Vagina (tissue), 2 donors: ENCODE data around the gene ZNF407. TPM values are rescaled to one million over a fixed set of nuclear protein-coding genes. Genes with fewer than 3 reads are reported as not detected.

Source experiments
- DNase-seq, 2 donors: peaks; one replicate each; pipeline ENCODE4 v3.0.0-alpha.2; 2017; ENCODE audit errors: extremely low spot score in 2 of 2
- H3K27ac ChIP-seq: fragments of 200-600 bp; sonication (generic); one replicate; pipeline ENCODE4 v1.5.1; 2019
- H3K27me3 ChIP-seq: fragments of 200-600 bp; sonication (generic); one replicate; pipeline ENCODE4 v1.5.1; 2019
- H3K36me3 ChIP-seq, 2 donors: fragments of 200-600 bp; sonication (generic); one replicate each; pipeline ENCODE4 v1.5.1; 2017 to 2019
- H3K4me1 ChIP-seq: fragments of 200-600 bp; sonication (generic); one replicate; pipeline ENCODE4 v1.5.1; 2019
- H3K4me3 ChIP-seq, 2 donors: fragments of 200-600 bp; sonication (generic); 1 replicate in 1 of 2; 2 replicates in 1 of 2; pipeline ENCODE4 v1.5.1; 2016 to 2019
- H3K9me3 ChIP-seq: fragments of 200-600 bp; sonication (generic); one replicate; pipeline ENCODE4 v1.5.1; 2019
- CTCF ChIP-seq, 3 experiments: fragments of 450-650 bp in 2 of 3; fragments of 200-600 bp in 1 of 3; sonication (generic) in 1 of 3; IDR thresholded peaks; one replicate each; pipeline ENCODE4 v1.5.1; 2017 to 2019; ENCODE audit warnings: antibody characterized with exemption in 3 of 3, mild to moderate bottlenecking in 2 of 3, moderate library complexity in 2 of 3
- POLR2A ChIP-seq, 2 donors: fragments of 450-650 bp; IDR thresholded peaks; one replicate each; pipeline ENCODE4 v1.6.1; 2017; ENCODE audit warnings: antibody characterized with exemption in 2 of 2, mild to moderate bottlenecking in 2 of 2, moderate library complexity in 2 of 2
- POLR2AphosphoS5 ChIP-seq, 2 donors: sonication (generic); formaldehyde crosslinking; IDR thresholded peaks; one replicate each; pipeline ENCODE4 v1.9.0; 2017; ENCODE audit warnings: antibody characterized with exemption in 2 of 2, mild to moderate bottlenecking in 2 of 2, low read depth in 1 of 2; ENCODE audit not compliant: insufficient read depth in 1 of 2
- intact Hi-C: fragments of 100-400 bp; cut with DNase I; formaldehyde crosslinking; loops from one replicate; pipeline ENCODE4 v1.15.1; 2023
- total RNA-seq: library from RNA; depleted of rRNA; stranded (reverse); fragments of >200 nt; gene quantifications from one replicate; pipeline ENCODE4 v1.2.3, GENCODE V29; 2016

ZNF407 gene
- total RNA-seq, 1 donor from 2014 or later: 15.5 TPM

- H3K4me3 ChIP-seq: no peak overlapping the region
- peaks cover 13% of the 10 kb centered on the region for H3K4me1 ChIP-seq
- no peaks in the 10 kb centered on the region for H3K27me3 ChIP-seq
- no peak overlapping the region for H3K27ac ChIP-seq
- H3K36me3 ChIP-seq: no peaks in the 10 kb centered on the region
- no peaks in the 10 kb centered on the region for H3K9me3 ChIP-seq
- intact Hi-C loops: no loop called here
- TF ChIP-seq CTCF (IDR thresholded peaks at IDR 0.05) (no peak), POLR2A (IDR thresholded peaks at IDR 0.05) (no peak), POLR2AphosphoS5 (IDR thresholded peaks at IDR 0.05; ENCODE audit: insufficient read depth in 1 of 2, low read depth in 1 of 2) (no peak)
- DNase-seq: no peak
These were observed 6.7 kb downstream of the ZNF407 start for GRCh38 chr18:74604361-74604760.

- no peaks in the 10 kb centered on the region for H3K27me3 ChIP-seq
- intact Hi-C loops: no loop called here
- no peak overlapping the region for H3K27ac ChIP-seq
- DNase-seq: no peak
- H3K4me1 ChIP-seq: peaks cover 12% of the 10 kb centered on the region
- H3K36me3 ChIP-seq: no peaks in the 10 kb centered on the region
- no peak for TF ChIP-seq POLR2AphosphoS5 (IDR thresholded peaks at IDR 0.05; ENCODE audit: insufficient read depth in 1 of 2, low read depth in 1 of 2)
- no peak for TF ChIP-seq POLR2A (IDR thresholded peaks at IDR 0.05)
- TF ChIP-seq CTCF (IDR thresholded peaks at IDR 0.05): no peak
- no peak overlapping the region for H3K4me3 ChIP-seq
- no peaks in the 10 kb centered on the region for H3K9me3 ChIP-seq
These were observed 7.1 kb downstream of the ZNF407 start for GRCh38 chr18:74604774-74605173.

- no peak overlapping the region for H3K4me3 ChIP-seq
- peaks cover 7% of the 10 kb centered on the region for H3K4me1 ChIP-seq
- H3K36me3 ChIP-seq: no peaks in the 10 kb centered on the region
- DNase-seq: no peak
- no peak for TF ChIP-seq POLR2A (IDR thresholded peaks at IDR 0.05)
- no peak for TF ChIP-seq CTCF (IDR thresholded peaks at IDR 0.05)
- TF ChIP-seq POLR2AphosphoS5 (IDR thresholded peaks at IDR 0.05; ENCODE audit: insufficient read depth in 1 of 2, low read depth in 1 of 2): no peak
- no peak overlapping the region for H3K27ac ChIP-seq
- intact Hi-C loops: no loop called here
- H3K27me3 ChIP-seq: no peaks in the 10 kb centered on the region
- H3K9me3 ChIP-seq: no peaks in the 10 kb centered on the region
These were observed 11.0 kb downstream of the ZNF407 start for GRCh38 chr18:74608681-74609080.

- H3K27me3 ChIP-seq: no peaks in the 10 kb centered on the region
- H3K27ac ChIP-seq: no peak overlapping the region
- intact Hi-C loops: no loop called here
- H3K36me3 ChIP-seq: no peaks in the 10 kb centered on the region
- TF ChIP-seq POLR2AphosphoS5 (IDR thresholded peaks at IDR 0.05; ENCODE audit: insufficient read depth in 1 of 2, low read depth in 1 of 2) (no peak), POLR2A (IDR thresholded peaks at IDR 0.05) (no peak), CTCF (IDR thresholded peaks at IDR 0.05) (no peak)
- H3K9me3 ChIP-seq: peaks cover under 1% of the 10 kb centered on the region
- no peak for DNase-seq
- H3K4me1 ChIP-seq: peaks cover 4% of the 10 kb centered on the region
- H3K4me3 ChIP-seq: no peak overlapping the region
These were observed 11.9 kb downstream of the ZNF407 start for GRCh38 chr18:74609535-74609934.

DNA sequence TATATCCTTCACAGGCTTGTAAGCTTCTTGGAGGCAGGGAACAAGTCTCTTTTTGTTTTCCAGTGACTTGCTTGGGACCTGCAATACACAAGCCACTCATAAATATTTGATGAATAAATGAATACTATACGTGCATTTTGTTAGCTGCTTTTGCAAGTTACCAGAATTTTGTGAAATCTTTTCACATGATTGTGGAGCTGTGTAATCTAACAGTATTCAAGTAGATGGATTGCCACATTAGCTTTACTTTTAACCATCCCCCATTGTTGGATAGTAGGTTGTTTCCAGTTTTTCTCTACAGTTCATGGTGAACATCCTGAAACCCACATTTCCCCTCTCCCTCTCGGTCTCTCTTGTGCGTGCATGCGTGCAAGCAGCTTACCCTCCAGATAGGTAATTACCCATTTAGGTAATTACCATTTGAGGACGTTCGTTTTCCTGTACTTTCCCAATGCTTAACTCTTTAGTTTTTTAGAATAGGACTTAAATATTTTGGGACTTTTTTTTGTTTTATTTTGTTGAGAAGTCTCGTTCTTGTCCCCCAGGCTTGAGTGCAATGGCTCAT lies 12.5 kb downstream of the ZNF407 start:
- Histone ChIP-seq H3K27ac (no peak overlapping the region), H3K36me3 (no peaks in the 10 kb centered on the region), H3K4me3 (no peak overlapping the region), H3K27me3 (no peaks in the 10 kb centered on the region), H3K9me3 (peaks cover 6% of the 10 kb centered on the region), H3K4me1 (no peaks in the 10 kb centered on the region)
- no peak for DNase-seq
- TF ChIP-seq POLR2A (IDR thresholded peaks at IDR 0.05) (no peak), POLR2AphosphoS5 (IDR thresholded peaks at IDR 0.05; ENCODE audit: insufficient read depth in 1 of 2, low read depth in 1 of 2) (no peak), CTCF (IDR thresholded peaks at IDR 0.05) (no peak)
- intact Hi-C loops: no loop called here
